HEK293 (cell line): ENCODE results near the gene TTC33.

ENCODE experiments used
- HOXD13 ChIP-seq: sonication (generic); formaldehyde crosslinking; IDR thresholded peaks from 2 replicates; pipeline ENCODE4 v1.8.0; 2022; ENCODE audit warnings: missing genetic modification reagents, borderline replicate concordance
- KLF9 ChIP-seq: fragments of 450-650 bp; formaldehyde crosslinking; IDR thresholded peaks from 2 replicates; pipeline ENCODE4 v1.5.1; 2016; ENCODE audit warnings: missing biosample characterization, missing genetic modification characterization, low read depth
- MZF1 ChIP-seq: fragments of 450-650 bp; formaldehyde crosslinking; IDR thresholded peaks from 2 replicates; pipeline ENCODE4 v1.5.1; 2017; ENCODE audit warnings: missing biosample characterization, missing genetic modification characterization, borderline replicate concordance
- PRDM1 ChIP-seq: fragments of 450-650 bp; formaldehyde crosslinking; IDR thresholded peaks from 2 replicates; pipeline ENCODE4; 2016; ENCODE audit warnings: missing biosample characterization, missing genetic modification characterization
- SALL2 ChIP-seq: fragments of 450-650 bp; formaldehyde crosslinking; IDR thresholded peaks from 2 replicates; pipeline ENCODE4 v1.5.0; 2017; ENCODE audit warnings: missing biosample characterization, mild to moderate bottlenecking, missing genetic modification characterization, borderline replicate concordance
- ZBTB8A ChIP-seq: fragments of 450-650 bp; formaldehyde crosslinking; IDR thresholded peaks from 2 replicates; pipeline ENCODE4 v1.5.1; 2016; ENCODE audit warnings: missing biosample characterization, missing genetic modification characterization
- ZNF174 ChIP-seq: fragments of 450-650 bp; formaldehyde crosslinking; IDR thresholded peaks from 2 replicates; pipeline ENCODE4 v1.5.0; 2017; ENCODE audit warnings: missing biosample characterization, mild to moderate bottlenecking, missing genetic modification characterization
- ZNF221 ChIP-seq: fragments of 450-650 bp; formaldehyde crosslinking; IDR thresholded peaks from 2 replicates; pipeline ENCODE4 v1.5.1; 2017; ENCODE audit warnings: missing biosample characterization, missing genetic modification characterization, borderline replicate concordance
- ZNF23 ChIP-seq: fragments of 450-650 bp; formaldehyde crosslinking; IDR thresholded peaks from 2 replicates; pipeline ENCODE4 v1.5.1; 2016; ENCODE audit warnings: missing biosample characterization, missing genetic modification characterization, borderline replicate concordance
- ZNF521 ChIP-seq: fragments of 450-650 bp; formaldehyde crosslinking; IDR thresholded peaks from 2 replicates; pipeline ENCODE4 v1.5.1; 2017; ENCODE audit warnings: missing biosample characterization, mild to moderate bottlenecking, missing genetic modification characterization
- ZNF558 ChIP-seq: fragments of 450-650 bp; formaldehyde crosslinking; IDR thresholded peaks from 2 replicates; pipeline ENCODE4 v1.5.1; 2016; ENCODE audit warnings: missing biosample characterization, missing genetic modification characterization
- TF ChIP-seq, protein P1 (sequence below): fragments of 450-650 bp; formaldehyde crosslinking; IDR thresholded peaks from 2 replicates; pipeline ENCODE4 v1.5.1; 2016; ENCODE audit warnings: missing biosample characterization, missing genetic modification characterization
- TF ChIP-seq, protein P2 (sequence below): fragments of 450-650 bp; formaldehyde crosslinking; IDR thresholded peaks from 2 replicates; pipeline ENCODE4 v1.5.1; 2016; ENCODE audit warnings: missing biosample characterization, missing genetic modification characterization, low read depth
- TF ChIP-seq, protein P3 (sequence below): fragments of 450-650 bp; formaldehyde crosslinking; IDR thresholded peaks from 2 replicates; pipeline ENCODE4 v1.5.1; 2016; ENCODE audit warnings: missing biosample characterization, missing genetic modification characterization

DNA sequence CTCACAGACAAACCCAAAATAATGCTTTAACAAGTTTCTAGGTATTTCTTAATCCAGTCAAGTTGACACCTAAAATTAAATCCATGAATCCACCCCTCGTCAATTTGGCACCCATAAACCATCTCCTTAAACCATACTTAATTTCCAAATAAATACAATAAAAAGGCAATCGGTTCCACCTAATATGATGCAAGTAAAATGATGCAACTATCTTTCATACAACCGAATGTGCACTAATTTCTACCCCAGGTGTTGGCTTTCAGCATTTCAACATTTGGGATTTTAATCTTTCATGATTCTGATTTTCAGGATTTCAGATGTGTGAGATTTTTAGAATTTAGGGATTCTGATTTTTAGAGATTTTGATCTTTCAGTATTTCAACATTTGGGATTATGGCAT is 25.1 kb upstream of the TTC33 start:
- TF ChIP-seq, protein P1, sequence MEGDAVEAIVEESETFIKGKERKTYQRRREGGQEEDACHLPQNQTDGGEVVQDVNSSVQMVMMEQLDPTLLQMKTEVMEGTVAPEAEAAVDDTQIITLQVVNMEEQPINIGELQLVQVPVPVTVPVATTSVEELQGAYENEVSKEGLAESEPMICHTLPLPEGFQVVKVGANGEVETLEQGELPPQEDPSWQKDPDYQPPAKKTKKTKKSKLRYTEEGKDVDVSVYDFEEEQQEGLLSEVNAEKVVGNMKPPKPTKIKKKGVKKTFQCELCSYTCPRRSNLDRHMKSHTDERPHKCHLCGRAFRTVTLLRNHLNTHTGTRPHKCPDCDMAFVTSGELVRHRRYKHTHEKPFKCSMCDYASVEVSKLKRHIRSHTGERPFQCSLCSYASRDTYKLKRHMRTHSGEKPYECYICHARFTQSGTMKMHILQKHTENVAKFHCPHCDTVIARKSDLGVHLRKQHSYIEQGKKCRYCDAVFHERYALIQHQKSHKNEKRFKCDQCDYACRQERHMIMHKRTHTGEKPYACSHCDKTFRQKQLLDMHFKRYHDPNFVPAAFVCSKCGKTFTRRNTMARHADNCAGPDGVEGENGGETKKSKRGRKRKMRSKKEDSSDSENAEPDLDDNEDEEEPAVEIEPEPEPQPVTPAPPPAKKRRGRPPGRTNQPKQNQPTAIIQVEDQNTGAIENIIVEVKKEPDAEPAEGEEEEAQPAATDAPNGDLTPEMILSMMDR (tag by site-specific recombination), result no peak
- TF ChIP-seq ZBTB8A (tag by site-specific recombination) (no peak), ZNF174 (no peak), KLF9 (no peak), ZNF23 (tag by site-specific recombination) (no peak), MZF1 (tag by site-specific recombination) (no peak), HOXD13 (no peak), ZNF558 (no peak), ZNF221 (no peak), SALL2 (no peak), PRDM1 (no peak), ZNF521 (no peak)
- TF ChIP-seq, protein P2, sequence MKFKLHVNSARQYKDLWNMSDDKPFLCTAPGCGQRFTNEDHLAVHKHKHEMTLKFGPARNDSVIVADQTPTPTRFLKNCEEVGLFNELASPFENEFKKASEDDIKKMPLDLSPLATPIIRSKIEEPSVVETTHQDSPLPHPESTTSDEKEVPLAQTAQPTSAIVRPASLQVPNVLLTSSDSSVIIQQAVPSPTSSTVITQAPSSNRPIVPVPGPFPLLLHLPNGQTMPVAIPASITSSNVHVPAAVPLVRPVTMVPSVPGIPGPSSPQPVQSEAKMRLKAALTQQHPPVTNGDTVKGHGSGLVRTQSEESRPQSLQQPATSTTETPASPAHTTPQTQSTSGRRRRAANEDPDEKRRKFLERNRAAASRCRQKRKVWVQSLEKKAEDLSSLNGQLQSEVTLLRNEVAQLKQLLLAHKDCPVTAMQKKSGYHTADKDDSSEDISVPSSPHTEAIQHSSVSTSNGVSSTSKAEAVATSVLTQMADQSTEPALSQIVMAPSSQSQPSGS (tag by site-specific recombination), result no peak
- TF ChIP-seq, protein P3, sequence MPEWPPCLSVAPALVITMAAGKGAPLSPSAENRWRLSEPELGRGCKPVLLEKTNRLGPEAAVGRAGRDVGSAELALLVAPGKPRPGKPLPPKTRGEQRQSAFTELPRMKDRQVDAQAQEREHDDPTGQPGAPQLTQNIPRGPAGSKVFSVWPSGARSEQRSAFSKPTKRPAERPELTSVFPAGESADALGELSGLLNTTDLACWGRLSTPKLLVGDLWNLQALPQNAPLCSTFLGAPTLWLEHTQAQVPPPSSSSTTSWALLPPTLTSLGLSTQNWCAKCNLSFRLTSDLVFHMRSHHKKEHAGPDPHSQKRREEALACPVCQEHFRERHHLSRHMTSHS (tag by site-specific recombination), result no peak
